HG02981 (cell line): ENCODE results near the gene TP63.

Experiments used
- ATAC-seq: cut with Tn5 transposase; IDR thresholded peaks from one replicate; pipeline ENCODE4 v1.9.1; 2021; ENCODE audit warnings: mild to moderate bottlenecking, moderate library complexity; ENCODE audit not compliant: unreplicated experiment

TP63 gene

GRCh38 chr3:189806171-189806951, 175.2 kb downstream of the TP63 start:
- no peak for ATAC-seq

DNA sequence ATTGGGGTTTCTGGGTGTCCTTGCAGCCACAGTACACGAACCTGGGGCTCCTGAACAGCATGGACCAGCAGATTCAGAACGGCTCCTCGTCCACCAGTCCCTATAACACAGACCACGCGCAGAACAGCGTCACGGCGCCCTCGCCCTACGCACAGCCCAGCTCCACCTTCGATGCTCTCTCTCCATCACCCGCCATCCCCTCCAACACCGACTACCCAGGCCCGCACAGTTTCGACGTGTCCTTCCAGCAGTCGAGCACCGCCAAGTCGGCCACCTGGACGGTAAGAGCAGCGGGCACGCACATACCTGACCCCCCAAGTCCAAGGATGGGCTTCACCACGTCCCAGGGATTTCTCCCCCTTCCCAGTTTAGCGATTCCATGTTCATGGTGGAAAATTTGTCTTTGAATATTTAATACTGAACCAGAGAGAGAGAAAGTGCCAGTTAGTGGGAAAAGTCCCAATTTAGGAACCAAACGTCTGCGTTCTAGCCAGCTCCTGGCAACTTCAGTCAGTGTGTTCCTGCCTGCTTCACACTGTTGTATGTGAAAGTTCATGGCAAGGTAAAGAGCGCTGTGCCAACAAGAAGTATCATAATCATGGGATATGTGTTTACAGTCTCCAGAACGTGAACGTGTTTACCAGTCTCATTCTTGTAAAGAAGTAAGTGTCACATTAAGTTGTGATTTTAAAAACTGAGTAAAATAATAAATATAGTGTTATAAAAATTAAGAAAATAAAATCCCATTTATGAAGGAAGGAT, 177.2 kb downstream of the TP63 start:
- no peak for ATAC-seq

GRCh38 chr3:189809583-189809982, 178.4 kb downstream of the TP63 start:
- ATAC-seq: no peak

DNA sequence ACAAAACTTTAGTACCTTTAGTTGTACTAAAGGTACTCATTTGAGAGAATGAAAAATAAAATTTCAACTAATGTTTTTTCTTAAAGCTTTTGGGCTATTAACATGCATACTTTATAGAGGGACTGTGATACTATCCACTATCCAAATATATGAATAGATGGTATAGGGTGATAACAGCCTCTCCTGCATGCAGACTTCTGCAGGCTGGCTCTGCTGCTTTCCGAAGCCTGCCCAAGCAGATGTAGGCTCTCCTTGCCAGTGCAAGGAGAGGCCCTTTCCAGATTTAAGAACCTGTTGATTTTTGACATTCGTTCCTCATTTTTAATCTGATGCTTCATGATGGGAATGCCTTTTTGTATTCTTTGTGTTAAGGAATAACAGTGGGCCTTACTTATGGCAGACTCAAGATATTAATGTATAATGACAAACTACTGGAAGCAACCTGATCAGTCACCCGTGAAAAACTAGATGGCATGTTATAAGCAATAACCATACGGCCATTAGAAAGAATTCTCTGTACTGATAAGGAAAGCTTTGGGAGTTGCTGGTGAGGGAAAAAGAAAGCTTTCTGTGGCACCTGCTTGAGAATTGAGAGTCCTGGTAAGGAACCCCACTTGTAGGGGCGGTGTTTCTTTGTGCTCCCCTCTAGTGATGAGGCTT, 181.7 kb downstream of the TP63 start:
- ATAC-seq: no peak

DNA sequence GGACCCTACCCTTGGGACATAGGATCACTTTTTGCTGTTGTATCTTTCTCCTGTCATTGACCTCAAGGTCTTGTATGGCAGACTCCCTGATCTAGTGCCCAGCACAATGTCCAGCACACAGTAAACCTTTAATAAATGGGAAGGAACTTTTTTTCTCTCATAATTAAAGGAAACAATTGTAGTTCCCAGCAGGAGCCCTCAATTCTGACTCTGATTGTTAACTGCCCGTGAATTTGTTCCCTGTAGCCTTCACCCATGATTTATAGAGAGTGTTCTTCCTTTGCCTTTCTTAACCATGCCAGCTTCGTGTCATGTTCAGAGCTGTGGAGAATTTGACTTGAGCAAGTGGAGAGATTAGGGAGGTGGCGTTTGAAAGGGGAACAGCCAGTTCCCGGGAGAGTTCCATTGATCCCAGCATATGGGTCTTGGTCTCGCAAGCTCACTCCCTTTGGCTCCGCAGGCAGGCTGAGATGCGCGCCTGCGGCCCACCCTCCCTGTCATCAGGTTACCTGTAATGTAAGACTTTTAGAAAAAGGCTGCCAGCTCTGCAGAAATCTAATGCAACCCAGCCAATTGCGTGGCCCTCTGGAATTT, 182.6 kb downstream of the TP63 start:
- ATAC-seq: no peak

DNA sequence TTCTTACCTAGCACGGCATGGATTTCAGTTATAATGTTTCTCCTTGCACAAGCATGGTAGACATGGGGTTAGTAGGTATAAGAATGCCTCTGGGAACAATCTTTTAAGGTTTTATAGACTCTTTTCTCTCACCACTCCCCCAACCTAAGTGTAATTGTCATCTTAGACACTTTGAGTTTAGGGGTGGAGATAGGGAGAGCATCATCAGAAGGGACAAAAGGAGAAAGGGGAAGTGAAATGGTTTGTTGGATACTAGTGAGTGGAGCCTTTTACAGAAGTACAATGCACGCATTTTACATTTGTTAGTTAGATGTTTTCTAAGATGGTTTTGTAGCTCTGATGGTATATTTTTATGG, 189.2 kb downstream of the TP63 start:
- ATAC-seq: peak; percentile 67

DNA sequence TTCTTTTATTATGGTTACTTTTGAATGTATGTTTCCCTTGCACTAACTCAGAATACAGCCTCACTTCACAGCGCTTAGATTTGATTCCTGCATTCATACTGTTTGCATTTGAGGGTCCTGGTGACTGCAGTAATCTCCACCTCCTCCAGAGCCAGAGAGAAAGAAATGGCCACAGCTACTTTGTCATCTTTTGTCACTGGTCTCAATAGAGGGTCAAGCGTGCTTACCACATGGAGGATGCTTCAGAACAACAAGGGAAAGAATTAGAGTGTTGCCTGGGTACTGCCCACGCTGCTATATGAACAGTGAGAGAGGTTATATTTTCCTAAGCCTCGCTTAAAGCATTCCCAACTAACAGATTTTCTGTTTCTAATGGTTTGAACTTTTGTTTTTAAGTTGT, 190.1 kb downstream of the TP63 start:
- no peak for ATAC-seq

DNA sequence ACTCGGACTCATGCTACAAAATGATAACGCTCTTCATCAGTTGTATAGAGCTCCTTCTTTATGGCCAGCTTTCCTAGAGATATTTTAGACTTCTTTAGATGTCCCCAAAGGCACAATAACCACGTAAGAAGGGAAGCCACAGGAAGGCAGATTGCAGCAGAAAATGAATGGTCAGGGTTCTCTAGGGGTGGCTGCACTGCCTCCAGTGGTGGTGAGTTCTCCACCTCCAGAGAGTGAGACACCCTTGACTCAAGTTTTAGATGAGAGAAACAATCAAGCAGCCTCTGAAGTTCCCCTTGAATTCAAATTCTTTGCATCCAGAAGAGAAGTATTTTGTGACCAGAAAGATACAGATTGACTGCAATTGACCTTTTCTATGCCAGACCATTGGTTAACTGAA, 191.5 kb downstream of the TP63 start:
- ATAC-seq: no peak

GRCh38 chr3:189824629-189825312, 193.6 kb downstream of the TP63 start:
- no peak for ATAC-seq

DNA sequence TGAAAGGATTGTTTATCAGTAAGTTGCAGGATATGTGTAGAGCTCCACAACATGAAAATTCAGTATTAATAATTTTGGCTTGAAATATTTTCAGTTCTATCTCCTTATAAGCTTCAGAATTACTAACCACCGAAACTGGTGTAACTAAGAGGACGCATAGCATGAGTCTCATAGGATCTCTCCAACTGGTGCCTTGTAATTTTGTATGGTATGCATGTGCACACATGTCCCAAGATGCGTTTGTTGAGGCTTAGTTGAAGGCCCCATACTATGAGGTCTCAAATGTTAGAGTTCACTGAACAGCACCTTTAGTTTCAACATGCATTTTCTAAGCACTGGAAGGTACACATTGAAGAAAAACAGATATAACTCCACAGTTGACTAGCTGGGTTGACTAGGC, 195.4 kb downstream of the TP63 start:
- ATAC-seq: no peak

DNA sequence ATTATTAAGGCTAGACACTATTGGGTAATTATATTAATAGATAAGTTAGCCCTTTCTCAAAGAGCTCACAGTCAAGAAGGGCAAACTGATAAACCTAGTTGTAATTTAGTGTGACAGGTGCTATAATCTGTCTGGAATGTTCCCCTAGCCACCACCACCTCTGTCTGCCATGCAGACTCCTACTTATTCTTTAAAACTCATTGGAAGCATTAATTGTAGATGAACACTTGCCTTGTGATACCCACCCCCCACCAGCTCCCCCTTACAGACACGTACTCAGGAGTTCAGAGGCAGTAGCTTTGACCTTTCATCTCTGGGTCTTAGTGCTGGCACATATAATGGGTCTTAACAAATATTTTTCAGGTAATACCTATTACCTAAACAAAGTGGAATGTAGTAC, 195.9 kb downstream of the TP63 start:
- no peak for ATAC-seq

- ATAC-seq: no peak
Observed at GRCh38 chr3:189830401-189830800, 199.2 kb downstream of the TP63 start.

- no peak for ATAC-seq
Observed at GRCh38 chr3:189833266-189833665, 202.1 kb downstream of the TP63 start.

GRCh38 chr3:189833996-189834395, 202.8 kb downstream of the TP63 start:
- no peak for ATAC-seq

DNA sequence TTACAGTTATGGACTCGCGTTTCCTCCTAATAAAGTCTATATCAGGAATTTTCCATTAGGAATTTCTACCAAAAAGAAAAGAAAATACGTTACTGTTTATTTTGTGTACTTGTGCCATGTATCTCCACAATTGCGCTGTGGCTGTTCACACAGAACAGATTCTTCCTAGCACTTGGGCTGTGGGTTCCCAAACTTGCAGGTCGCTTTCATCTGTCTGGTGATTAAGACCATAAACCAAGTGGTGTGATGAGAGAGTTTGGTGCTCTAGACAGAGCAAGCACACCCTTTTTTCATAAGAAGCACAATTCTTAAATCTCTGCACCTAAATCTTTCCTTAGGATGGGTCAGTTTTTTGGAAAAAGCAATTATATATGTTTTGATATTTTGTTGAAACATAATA, 203.3 kb downstream of the TP63 start:
- ATAC-seq: no peak

DNA sequence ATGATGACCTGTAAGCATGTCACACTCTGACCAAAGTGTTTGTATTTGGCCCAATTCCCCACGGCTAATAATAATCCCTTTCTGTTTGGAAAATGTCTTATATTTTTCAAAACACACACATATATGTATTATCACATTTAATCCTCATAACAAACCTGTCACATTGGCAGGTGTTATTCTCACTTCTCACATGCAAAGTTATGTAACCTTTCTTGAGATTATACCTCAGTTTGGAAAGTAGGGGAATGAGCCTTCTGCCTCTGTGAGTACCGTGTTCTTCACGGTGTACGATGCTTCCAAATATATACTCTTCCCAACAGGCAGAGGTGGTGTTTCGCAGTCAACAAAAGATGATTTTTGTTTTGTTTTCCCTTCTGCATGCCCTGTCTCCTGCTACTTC, 205.6 kb downstream of the TP63 start:
- ATAC-seq: no peak

DNA sequence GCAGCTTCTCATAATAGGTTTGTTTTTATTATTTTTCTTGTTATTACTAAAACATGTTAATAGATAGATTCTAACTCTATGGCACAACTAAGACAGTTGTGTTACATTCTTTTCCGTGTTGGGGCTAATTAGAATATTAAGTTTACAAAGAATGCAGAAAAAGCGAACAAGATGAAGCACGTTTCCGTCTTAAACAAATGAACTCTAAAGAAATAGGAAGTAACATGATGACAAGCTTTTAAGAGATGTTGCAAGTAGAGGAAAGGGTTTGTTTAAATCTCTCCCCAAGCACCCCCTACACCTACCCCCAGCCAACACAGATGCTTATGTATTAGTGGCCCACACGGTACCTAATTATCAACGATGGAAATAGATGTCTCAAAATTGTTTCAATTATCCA, 207.1 kb downstream of the TP63 start:
- no peak for ATAC-seq

DNA sequence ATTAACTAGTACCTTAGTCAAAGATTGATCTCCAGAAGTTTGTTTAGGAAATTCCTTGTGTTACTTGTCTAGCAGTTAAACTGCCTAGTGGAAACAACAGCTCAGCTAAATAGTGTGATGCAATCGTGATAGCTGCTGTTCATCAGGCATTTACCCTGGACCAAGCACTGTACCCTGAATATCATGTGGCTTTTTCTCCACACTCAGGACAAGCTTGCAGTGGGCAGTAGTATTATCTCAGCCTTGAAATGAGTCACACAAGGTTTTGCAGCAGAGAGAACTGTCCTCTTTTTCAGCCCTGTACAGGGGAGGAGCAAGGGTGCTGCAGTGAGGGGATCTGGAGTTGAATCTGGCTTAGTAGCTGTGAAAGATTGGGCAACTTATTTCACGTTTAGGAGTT, 208.4 kb downstream of the TP63 start:
- no peak for ATAC-seq

- ATAC-seq: no peak
Observed at GRCh38 chr3:189841473-189842205, 210.4 kb downstream of the TP63 start.
